HepG2 (cell line): ENCODE data around the gene PKLR. TPM values are rescaled to one million over a fixed set of nuclear protein-coding genes. Genes with fewer than 3 reads are reported as not detected.

ENCODE experiments used
- EEA1 ChIP-seq: sonication (generic); formaldehyde crosslinking; IDR thresholded peaks from 2 replicates; pipeline ENCODE4 v1.5.1; 2020; ENCODE audit warnings: mild to moderate bottlenecking, missing genetic modification reagents, borderline replicate concordance
- IRF9 ChIP-seq: sonication (generic); formaldehyde crosslinking; IDR thresholded peaks from 2 replicates; pipeline ENCODE4 v1.8.0; 2022; ENCODE audit warnings: missing genetic modification reagents, mild to moderate bottlenecking, borderline replicate concordance
- RXRA ChIP-seq: sonication (generic); formaldehyde crosslinking; IDR thresholded peaks from 2 replicates; pipeline ENCODE4 v1.5.1; 2020; ENCODE audit warnings: missing genetic modification reagents
- TAF15 ChIP-seq: fragments of 200-400 bp; formaldehyde crosslinking; IDR thresholded peaks from one replicate; pipeline ENCODE4 v1.6.1; 2018; ENCODE audit warnings: mild to moderate bottlenecking, low read depth, low read length; ENCODE audit not compliant: poor library complexity, severe bottlenecking
- ZC3H13 ChIP-seq: sonication (generic); formaldehyde crosslinking; IDR thresholded peaks from 2 replicates; pipeline ENCODE4 v1.8.1; 2023; ENCODE audit warnings: mild to moderate bottlenecking, missing genetic modification reagents, moderate library complexity
- ZNF101 ChIP-seq: sonication (generic); formaldehyde crosslinking; IDR thresholded peaks from 2 replicates; pipeline ENCODE4 v1.4.0; 2020; ENCODE audit warnings: mild to moderate bottlenecking, low read depth, missing genetic modification reagents, borderline replicate concordance
- ZNF451 ChIP-seq: sonication (generic); formaldehyde crosslinking; IDR thresholded peaks from 2 replicates; pipeline ENCODE4 v1.5.0; 2020; ENCODE audit warnings: mild to moderate bottlenecking, missing genetic modification reagents
- ZNF616 ChIP-seq: sonication (generic); formaldehyde crosslinking; IDR thresholded peaks from 2 replicates; pipeline ENCODE4 v1.5.0; 2020; ENCODE audit warnings: low read depth, mild to moderate bottlenecking, missing genetic modification reagents
- polyA plus RNA-seq, 8 experiments: library from polyadenylated mRNA; depleted of rRNA in 3 of 8; stranded (reverse) in 7 of 8; unstranded in 1 of 8; fragments of >200 nt; fragmentation: Illumina TruSeq in 4 of 8; extraction: Trizol in 4 of 8; gene quantifications; 2 replicates each; pipeline versions ENCODE4 v1.2.1 to v1.2.3, GENCODE V29; 2011 to 2016; ENCODE audit warnings: low read depth in 4 of 8, missing spikeins in 1 of 8, mixed read lengths in 1 of 8; ENCODE audit not compliant: insufficient read depth in 1 of 8
- total RNA-seq, 5 experiments: library from RNA; depleted of rRNA; stranded (reverse); fragments of >200 nt; fragmentation: Illumina TruSeq; extraction: Trizol; gene quantifications; 2 replicates each; pipeline ENCODE4 v1.2.3, GENCODE V29; 2016; ENCODE audit warnings: low read depth in 1 of 5
- TF ChIP-seq, protein P1 (sequence below): IDR thresholded peaks from 2 replicates; pipeline ENCODE4 v1.6.1; 2016; ENCODE audit warnings: low read depth, control low read depth
- TF ChIP-seq, protein P2 (sequence below): sonication (generic); formaldehyde crosslinking; IDR thresholded peaks from 2 replicates; pipeline ENCODE4 v1.5.1; 2020; ENCODE audit warnings: missing genetic modification reagents, mild to moderate bottlenecking, borderline replicate concordance
- TF ChIP-seq, protein P3 (sequence below), 2 experiments: IDR thresholded peaks; 2 replicates each; pipeline ENCODE4 v1.6.1; 2011 to 2012; ENCODE audit warnings: low read length in 2 of 2, borderline replicate concordance in 1 of 2, low read depth in 1 of 2, mild to moderate bottlenecking in 1 of 2, moderate library complexity in 1 of 2
- TF ChIP-seq, protein P4 (sequence below): sonication (generic); formaldehyde crosslinking; IDR thresholded peaks from 2 replicates; pipeline ENCODE4 v1.8.1; 2023; ENCODE audit warnings: missing genetic modification reagents, inconsistent platforms, borderline replicate concordance
- TF ChIP-seq, protein P5 (sequence below): sonication (generic); formaldehyde crosslinking; IDR thresholded peaks from 2 replicates; pipeline ENCODE4 v1.4.0; 2020; ENCODE audit warnings: mild to moderate bottlenecking, missing genetic modification reagents
- TF ChIP-seq, protein P6 (sequence below): sonication (generic); formaldehyde crosslinking; IDR thresholded peaks from 2 replicates; pipeline ENCODE4 v1.4.0; 2020; ENCODE audit warnings: mild to moderate bottlenecking, low read depth, missing genetic modification reagents
- TF ChIP-seq, protein P7 (sequence below): sonication (generic); formaldehyde crosslinking; IDR thresholded peaks from 2 replicates; pipeline ENCODE4 v1.5.1; 2020; ENCODE audit warnings: mild to moderate bottlenecking, moderate library complexity, missing genetic modification reagents

The PKLR gene
- total and polyA plus RNA-seq, 2 of the 13 experiments (the other 11 are each of a cell fraction or from before 2014, with no cell fraction given) = 10.3 to 29.3 TPM

DNA sequence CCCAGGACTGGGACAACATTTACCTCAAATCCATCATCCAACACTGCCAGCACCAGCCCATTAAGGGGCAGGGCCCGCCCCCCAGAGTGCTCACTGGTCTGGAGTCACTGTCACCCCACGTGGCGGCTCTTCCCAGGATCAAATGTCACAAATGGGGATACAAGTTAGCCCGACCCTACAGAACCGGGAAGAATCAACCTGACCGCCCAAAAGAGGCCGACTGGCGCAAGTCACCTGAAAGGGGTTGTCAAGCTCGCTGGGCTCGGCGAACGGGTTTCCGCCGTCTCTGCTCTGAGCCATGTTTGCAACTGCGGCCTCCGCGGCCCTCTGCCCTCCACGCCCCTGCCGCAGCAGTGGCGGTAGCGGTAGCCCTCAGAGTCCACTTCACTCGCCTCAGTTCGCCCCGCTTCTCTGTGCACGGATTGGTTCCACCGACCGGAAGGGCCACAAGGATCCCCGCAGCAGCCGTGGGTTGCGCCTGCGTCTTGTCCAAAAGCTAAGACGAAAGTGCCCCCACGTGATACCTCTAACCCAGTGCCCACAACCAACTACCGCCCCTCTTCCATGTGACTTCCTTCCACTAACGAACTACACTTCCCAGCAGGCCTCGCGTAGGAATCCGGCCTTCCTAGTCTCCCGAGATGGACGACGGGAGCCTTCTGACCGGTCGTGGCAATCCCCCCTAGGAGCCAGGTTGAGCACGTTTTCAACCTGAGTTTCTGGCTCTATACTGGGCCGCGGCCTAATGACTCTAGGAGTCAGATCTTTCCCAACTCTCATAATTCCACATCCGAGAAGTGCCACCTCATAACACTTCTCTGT is 39.2 kb downstream of the PKLR start, which contains the start of gene SCAMP3 (continued):
- TF ChIP-seq, protein P1, sequence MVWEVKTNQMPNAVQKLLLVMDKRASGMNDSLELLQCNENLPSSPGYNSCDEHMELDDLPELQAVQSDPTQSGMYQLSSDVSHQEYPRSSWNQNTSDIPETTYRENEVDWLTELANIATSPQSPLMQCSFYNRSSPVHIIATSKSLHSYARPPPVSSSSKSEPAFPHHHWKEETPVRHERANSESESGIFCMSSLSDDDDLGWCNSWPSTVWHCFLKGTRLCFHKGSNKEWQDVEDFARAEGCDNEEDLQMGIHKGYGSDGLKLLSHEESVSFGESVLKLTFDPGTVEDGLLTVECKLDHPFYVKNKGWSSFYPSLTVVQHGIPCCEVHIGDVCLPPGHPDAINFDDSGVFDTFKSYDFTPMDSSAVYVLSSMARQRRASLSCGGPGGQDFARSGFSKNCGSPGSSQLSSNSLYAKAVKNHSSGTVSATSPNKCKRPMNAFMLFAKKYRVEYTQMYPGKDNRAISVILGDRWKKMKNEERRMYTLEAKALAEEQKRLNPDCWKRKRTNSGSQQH (CRISPR knock-in tag) = peak; percentile 94
- TF ChIP-seq, protein P2, sequence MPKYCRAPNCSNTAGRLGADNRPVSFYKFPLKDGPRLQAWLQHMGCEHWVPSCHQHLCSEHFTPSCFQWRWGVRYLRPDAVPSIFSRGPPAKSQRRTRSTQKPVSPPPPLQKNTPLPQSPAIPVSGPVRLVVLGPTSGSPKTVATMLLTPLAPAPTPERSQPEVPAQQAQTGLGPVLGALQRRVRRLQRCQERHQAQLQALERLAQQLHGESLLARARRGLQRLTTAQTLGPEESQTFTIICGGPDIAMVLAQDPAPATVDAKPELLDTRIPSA = no peak; the same call in 1 of the 2 replicates
- TF ChIP-seq ZNF451 (CRISPR knock-in tag) (no peak), IRF9 (CRISPR knock-in tag) (peak; percentile 78; the same call in 1 of the 2 replicates), TAF15 (peak; percentile 52), ZC3H13 (CRISPR knock-in tag) (peak; percentile 97), EEA1 (peak; percentile 63; the same call in 1 of the 2 replicates), ZNF616 (peak; percentile 65; the same call in 1 of the 2 replicates), RXRA (CRISPR knock-in tag) (peak; percentile 80), ZNF101 (CRISPR knock-in tag) (no peak)
- TF ChIP-seq, protein P3, sequence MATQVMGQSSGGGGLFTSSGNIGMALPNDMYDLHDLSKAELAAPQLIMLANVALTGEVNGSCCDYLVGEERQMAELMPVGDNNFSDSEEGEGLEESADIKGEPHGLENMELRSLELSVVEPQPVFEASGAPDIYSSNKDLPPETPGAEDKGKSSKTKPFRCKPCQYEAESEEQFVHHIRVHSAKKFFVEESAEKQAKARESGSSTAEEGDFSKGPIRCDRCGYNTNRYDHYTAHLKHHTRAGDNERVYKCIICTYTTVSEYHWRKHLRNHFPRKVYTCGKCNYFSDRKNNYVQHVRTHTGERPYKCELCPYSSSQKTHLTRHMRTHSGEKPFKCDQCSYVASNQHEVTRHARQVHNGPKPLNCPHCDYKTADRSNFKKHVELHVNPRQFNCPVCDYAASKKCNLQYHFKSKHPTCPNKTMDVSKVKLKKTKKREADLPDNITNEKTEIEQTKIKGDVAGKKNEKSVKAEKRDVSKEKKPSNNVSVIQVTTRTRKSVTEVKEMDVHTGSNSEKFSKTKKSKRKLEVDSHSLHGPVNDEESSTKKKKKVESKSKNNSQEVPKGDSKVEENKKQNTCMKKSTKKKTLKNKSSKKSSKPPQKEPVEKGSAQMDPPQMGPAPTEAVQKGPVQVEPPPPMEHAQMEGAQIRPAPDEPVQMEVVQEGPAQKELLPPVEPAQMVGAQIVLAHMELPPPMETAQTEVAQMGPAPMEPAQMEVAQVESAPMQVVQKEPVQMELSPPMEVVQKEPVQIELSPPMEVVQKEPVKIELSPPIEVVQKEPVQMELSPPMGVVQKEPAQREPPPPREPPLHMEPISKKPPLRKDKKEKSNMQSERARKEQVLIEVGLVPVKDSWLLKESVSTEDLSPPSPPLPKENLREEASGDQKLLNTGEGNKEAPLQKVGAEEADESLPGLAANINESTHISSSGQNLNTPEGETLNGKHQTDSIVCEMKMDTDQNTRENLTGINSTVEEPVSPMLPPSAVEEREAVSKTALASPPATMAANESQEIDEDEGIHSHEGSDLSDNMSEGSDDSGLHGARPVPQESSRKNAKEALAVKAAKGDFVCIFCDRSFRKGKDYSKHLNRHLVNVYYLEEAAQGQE (IDR thresholded peaks at IDR 0.05; ENCODE audit: borderline replicate concordance in 1 of 2, low read depth in 1 of 2, low read length in 2 of 2) = peak in 1 of 2 experiments; percentile 16; a peak in 1 of 4 replicates
- TF ChIP-seq, protein P4, sequence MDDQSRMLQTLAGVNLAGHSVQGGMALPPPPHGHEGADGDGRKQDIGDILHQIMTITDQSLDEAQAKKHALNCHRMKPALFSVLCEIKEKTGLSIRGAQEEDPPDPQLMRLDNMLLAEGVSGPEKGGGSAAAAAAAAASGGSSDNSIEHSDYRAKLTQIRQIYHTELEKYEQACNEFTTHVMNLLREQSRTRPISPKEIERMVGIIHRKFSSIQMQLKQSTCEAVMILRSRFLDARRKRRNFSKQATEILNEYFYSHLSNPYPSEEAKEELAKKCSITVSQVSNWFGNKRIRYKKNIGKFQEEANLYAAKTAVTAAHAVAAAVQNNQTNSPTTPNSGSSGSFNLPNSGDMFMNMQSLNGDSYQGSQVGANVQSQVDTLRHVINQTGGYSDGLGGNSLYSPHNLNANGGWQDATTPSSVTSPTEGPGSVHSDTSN (CRISPR knock-in tag) = no peak
- TF ChIP-seq, protein P5, sequence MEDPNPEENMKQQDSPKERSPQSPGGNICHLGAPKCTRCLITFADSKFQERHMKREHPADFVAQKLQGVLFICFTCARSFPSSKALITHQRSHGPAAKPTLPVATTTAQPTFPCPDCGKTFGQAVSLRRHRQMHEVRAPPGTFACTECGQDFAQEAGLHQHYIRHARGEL (CRISPR knock-in tag) = no peak
- TF ChIP-seq, protein P6, sequence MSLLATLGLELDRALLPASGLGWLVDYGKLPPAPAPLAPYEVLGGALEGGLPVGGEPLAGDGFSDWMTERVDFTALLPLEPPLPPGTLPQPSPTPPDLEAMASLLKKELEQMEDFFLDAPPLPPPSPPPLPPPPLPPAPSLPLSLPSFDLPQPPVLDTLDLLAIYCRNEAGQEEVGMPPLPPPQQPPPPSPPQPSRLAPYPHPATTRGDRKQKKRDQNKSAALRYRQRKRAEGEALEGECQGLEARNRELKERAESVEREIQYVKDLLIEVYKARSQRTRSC (CRISPR knock-in tag) = no peak
- TF ChIP-seq, protein P7, sequence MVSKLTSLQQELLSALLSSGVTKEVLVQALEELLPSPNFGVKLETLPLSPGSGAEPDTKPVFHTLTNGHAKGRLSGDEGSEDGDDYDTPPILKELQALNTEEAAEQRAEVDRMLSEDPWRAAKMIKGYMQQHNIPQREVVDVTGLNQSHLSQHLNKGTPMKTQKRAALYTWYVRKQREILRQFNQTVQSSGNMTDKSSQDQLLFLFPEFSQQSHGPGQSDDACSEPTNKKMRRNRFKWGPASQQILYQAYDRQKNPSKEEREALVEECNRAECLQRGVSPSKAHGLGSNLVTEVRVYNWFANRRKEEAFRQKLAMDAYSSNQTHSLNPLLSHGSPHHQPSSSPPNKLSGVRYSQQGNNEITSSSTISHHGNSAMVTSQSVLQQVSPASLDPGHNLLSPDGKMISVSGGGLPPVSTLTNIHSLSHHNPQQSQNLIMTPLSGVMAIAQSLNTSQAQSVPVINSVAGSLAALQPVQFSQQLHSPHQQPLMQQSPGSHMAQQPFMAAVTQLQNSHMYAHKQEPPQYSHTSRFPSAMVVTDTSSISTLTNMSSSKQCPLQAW (CRISPR knock-in tag) = peak; percentile 65
